ENCODE data around the gene SSR2.

Gene SSR2

DNA sequence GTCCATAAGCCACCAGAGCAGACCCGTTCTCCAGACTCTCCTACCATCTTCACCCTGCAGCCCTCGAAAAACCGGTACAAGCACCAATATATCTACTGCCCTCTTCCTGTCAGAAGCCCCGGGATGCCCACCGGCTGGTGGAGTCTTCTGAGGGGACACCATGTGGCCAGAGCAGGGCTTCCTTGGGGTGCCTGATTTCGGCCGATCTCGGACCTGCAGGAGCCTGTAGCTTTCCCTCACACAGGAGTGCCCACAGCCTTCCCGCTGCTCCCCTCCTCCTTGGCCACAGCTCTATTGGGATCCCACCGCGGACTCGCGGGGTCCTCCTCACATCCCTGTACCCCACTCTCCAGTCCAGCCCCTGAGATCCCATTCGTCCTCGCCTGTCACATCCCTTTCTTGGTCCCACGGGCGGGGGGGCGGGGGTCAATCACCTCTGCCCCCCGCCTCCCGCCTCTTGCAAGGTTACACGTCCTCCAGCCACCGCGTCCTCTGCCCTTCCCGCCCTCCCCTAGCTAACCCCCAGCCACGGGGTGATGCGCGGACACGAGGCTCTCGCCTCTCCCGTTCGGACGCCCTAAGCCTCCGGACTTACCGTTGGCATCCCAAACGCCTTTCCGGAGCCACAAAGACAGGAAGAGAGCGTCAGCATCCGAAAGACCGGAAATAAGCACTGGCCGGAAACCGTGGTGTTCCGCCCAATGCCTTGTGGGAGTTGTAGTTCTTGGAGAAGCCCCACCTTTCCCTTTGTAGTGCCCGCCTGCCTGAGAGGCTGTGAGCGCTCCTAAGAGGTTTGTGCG is at the start of gene SSR2:
Gene SSR2, minus strand, starts transcription at position 659 of the 800 bp plus-strand sequence. CDS start 784 bp downstream, outside the sequence.
- no peak for FAIRE-seq
- DNase-seq (ENCODE audit: low spot score) = peak; percentile 97

DNA sequence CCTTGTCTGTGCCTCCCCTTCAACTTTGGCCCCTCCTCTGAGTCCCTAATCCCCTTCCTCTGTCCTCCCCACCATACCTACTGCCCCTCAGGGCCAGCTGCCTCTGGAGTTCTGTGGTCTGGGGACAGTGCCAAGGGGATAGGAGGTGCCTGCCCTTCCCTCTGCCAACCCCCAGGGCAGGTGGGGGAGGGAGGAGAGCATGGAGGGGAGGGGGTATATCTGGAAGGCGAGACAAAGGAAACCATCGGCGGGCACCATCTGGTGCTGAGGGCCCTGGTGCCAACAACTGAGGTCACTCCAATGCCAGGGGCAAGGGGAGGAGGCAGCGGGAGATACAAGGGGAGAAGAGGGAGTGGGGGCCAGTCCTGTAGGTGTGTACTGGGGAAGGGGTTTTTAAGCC is 49.8 kb upstream of the SSR2 start:
- DNase-seq (ENCODE audit: low spot score) = no peak
- FAIRE-seq = no peak

DNA sequence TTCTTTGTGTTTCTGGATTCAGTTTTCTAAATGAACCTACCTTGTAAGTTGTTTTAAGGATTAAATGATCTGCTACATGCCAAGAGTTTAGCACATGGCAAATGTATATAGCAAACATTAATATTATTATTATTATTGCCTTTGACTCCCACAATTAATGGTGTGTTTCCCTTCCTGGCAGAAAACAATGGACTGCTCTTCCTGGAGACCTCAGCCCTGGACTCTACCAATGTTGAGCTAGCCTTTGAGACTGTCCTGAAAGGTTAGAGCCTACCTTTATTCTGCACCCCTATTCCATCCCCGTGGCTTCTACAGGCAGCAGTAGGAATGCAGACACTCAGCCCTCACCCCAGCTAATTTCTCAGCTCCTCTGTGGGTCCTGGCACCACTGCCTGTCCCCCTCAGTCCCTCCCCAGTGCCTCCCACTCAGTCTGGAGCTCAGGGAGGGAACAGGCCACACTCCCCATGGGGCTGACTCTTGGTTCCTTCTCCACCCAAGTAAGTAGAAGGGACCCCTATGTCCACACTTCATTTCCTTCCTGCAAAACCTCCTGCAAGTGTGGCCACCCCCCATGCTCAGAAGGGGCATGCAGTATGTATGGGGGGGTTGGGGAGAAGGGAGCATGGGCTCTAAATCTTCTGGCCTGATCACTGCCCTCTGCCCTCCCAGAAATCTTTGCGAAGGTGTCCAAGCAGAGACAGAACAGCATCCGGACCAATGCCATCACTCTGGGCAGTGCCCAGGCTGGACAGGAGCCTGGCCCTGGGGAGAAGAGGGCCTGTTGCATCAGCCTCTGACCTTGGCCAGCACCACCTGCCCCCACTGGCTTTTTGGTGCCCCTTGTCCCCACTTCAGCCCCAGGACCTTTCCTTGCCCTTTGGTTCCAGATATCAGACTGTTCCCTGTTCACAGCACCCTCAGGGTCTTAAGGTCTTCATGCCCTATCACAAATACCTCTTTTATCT is 49.0 kb upstream of the SSR2 start:
- FAIRE-seq (no peak), DNase-seq (ENCODE audit: low spot score) (no peak)

DNA sequence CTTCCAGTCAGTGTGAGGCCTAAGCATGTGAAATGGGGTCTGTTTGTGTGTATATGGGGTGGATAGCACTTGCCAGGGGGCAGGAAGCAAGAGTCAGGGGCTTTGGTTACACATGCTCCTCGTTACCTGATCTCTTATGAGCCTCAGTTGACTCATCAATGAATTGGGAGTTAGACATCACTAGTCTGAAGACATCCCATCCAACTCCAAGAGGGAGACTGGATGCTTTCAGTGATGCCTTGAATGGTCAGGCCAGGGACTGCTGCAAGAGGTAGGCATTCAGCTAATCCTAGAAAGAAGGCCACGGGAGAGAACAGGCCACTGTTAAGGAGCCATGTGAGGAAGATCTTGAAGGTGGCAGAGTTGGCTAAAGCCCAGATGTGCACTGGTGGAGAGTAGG is 46.5 kb upstream of the SSR2 start:
- no peak for DNase-seq (ENCODE audit: low spot score)
- no peak for FAIRE-seq

DNA sequence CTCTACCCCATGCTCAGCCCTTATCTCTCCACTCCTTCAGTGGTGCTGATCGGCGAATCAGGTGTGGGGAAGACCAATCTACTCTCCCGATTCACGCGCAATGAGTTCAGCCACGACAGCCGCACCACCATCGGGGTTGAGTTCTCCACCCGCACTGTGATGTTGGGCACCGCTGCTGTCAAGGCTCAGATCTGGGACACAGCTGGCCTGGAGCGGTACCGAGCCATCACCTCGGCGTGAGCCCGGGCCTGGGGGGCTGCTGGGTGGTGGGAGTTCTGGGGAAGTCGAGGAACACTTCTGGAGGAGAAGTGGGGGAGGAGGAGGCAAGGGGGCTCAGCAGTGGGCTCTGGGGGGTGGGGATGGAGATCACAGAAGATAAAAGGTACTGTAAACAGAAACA is 45.1 kb upstream of the SSR2 start:
- DNase-seq (ENCODE audit: low spot score) (no peak), FAIRE-seq (no peak)

DNA sequence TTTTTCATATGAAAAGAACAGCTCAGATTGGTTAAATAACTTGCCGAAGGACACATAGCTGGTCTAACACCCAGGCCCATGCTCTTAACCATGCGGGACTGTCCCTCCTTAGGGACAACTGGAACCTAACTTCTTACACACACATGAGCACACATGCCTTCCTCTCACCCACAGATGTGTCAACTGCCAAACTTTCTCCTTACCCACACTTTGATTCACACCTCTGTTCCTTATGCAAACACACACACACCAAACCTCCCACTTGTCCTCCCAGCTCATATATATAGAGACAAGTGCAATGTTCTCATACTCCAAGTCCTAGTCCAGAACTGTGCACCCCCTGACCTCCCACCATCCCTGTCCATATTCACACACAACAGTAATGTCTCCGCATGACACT is 44.5 kb upstream of the SSR2 start:
- FAIRE-seq = no peak
- no peak for DNase-seq (ENCODE audit: low spot score)

DNA sequence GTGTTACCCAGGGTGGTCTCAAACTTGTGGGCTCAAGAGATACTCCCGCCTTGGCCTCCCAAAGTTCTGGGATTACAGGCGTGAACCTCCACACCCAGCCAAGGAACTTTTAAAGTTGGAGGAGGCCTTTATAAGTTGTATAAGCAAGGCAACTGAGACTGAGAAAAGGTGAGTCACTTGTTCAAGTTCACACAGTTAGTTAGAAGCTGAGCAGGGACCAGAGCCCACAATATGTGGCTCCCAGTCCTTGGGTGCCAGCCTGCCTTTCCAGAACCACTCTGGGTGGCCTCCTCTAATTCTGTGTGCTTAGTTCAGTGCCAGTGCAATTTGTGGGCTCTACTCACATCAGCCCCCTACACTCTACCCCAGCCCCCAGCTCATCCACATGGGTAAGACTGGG is 43.9 kb upstream of the SSR2 start:
- FAIRE-seq = no peak
- DNase-seq (ENCODE audit: low spot score) = no peak

DNA sequence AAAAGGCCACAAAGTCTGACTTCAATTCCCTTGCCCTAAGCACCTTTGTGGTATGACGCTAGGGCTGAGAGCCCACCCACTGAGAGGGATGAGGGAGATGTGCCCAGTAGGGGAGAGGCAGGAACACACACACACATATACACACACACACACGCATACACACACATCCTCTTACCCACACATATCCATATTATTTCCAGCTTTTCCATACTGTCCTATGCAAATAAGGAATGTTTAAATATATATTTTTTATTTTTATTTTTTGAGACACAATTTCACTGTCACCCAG is 43.2 kb upstream of the SSR2 start:
- FAIRE-seq = no peak
- no peak for DNase-seq (ENCODE audit: low spot score)

DNA sequence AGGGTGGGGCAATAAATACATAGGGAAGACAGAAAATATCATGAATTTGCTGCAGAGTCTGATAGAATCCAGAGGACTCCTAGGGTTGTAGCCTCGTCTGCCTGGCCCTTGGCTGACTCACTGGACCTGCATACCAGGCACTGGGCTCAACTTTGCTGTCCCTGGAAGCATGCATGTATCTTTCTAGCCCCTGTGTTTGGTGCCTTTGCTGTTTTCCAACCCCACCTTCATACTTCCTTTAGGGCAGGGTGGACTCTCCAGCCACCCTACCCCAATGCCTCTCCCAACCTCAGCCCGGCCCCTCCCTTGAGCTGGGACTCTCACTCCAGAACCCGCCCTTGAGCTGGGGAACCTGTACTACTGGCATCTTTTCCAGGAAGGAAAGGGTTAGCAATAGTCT is 41.4 kb upstream of the SSR2 start:
- FAIRE-seq (no peak), DNase-seq (ENCODE audit: low spot score) (no peak)

DNA sequence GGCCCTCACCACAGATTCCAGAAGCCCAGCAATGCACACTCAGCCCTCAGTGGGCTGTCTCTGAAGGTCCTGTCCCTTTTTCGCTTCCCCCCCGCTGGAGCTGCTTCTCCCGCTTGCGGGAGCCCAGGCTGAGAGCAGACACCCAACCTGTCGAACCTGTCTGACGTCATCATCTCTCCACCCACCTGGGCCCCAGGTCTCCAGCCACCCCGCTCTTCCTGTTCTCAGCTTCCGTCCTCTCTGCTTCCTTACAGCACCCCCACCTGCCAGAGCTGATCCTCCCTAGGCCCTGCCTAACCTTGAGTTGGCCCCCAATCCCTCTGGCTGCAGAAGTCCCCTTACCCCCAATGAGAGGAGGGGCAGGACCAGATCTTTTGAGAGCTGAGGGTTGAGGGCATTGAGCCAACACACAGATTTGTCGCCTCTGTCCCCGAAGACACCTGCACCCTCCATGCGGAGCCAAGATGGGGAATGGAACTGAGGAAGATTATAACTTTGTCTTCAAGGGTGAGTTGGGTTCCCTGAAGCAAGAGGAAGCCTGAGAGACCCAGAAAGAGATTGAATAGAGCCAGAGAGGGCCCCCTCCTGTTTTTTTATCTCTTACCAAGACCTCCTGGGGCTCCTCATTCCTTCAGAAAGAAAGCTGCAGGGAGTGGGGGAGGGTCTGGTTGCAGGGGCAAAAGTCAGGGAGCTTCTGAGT is 40.3 kb upstream of the SSR2 start, which contains the start of gene RAB25:
Gene RAB25, plus strand, starts transcription at position 224 of the 700 bp plus-strand sequence. Its CDS starts 241 bp downstream, at position 465.
- DNase-seq (ENCODE audit: low spot score) = no peak
- FAIRE-seq = no peak

DNA sequence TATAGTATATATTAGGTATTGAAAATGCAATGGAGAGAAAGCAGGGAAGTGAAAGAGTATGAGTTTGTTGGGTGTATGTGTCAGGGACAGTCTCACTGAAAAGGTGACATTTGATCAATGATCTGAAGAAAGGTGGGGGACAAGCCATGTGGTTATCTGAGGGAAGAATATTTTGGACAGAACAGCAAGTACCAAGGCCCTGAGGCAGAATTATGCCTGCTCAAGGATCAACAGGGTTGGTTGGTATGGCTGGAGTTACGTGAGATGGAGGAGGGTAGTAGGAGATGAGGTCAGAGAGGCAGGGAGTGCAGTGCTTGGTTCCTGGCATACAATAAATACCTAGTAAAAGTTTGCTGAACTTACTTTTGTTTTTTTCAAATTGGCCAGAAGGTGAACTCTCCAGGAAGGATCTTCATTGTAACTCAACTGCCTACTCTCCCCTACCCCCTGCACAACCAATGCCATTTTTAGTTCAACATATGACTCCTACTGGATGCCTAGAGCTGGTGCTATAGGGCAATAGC is 35.6 kb upstream of the SSR2 start:
- FAIRE-seq = no peak

DNA sequence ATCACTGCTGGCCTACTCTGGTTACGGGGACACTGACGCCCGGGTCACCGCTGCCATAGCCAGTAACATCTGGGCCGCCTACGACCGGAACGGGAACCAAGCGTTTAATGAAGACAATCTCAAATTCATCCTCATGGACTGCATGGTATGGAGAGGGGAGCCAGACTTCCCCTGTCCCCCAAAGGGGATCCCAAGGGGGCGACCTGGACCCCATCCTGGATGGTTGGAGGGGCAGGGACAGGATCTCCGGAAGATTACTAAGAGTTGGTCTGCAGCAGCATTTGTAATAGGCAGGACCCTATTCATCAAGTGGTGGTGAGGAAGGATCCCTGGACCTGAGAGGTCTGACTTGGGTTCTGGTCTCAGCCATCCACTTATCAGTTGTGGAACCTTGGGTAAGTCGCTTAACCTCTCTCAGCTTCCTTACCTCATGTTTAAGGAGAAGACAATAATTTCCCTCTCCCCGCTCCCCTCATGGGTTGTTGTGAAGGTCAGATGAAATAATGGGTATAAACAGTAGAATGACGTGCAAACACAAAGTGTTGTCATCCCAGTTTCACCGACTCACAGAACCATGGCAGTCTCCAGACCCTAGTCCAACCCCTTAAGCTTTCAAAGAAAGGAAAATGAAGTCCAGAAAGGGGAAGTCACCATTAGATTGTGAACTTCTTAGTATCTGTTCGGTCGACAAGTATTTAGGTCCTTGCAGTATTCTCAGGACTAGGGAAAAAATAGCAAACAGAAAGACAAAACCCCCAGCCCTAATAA is 34.7 kb upstream of the SSR2 start:
- no peak for DNase-seq (ENCODE audit: low spot score)
- FAIRE-seq = no peak

More for the DNA sequence above, 35.6 kb upstream of the SSR2 start:
- DNase-seq (ENCODE audit: low spot score) = no peak

DNA sequence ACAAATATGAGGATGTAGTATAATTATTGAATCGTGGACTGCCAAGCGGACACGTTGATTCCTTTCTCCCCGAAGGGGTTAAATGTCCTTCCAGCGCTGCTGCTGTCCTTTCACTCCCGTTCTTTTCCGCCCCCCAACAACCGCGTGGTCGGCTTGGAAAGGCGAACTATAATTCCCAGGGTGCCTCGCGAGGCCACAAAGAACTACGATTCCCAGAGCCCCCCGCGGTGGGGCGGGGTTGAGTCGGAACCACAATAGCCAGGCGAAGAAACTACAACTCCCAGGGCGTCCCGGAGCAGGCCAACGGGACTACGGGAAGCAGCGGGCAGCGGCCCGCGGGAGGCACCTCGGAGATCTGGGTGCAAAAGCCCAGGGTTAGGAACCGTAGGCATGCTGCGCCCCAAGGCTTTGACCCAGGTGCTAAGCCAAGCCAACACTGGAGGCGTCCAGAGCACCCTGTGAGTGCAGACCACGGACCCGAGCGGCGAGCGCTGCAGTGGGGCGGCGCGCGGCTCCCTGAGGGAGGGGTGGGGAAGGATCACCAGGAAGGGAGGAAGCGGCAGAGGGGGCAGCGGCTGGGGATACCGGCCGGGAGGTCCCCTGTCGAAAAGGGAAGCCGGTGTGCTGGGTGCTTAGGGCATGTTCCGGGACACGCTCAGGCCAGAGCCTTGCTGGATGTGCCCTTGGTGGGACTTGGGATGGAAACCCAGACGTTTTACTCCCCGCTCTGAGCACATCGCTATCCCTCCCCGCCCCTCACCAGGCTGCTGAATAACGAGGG is 33.9 kb upstream of the SSR2 start, which contains the start of gene LAMTOR2:
Gene LAMTOR2, plus strand, starts transcription at position 283 of the 781 bp plus-strand sequence. Its CDS starts 108 bp downstream, at position 391.
- FAIRE-seq = no peak
- DNase-seq (ENCODE audit: low spot score) = peak; percentile 96

DNA sequence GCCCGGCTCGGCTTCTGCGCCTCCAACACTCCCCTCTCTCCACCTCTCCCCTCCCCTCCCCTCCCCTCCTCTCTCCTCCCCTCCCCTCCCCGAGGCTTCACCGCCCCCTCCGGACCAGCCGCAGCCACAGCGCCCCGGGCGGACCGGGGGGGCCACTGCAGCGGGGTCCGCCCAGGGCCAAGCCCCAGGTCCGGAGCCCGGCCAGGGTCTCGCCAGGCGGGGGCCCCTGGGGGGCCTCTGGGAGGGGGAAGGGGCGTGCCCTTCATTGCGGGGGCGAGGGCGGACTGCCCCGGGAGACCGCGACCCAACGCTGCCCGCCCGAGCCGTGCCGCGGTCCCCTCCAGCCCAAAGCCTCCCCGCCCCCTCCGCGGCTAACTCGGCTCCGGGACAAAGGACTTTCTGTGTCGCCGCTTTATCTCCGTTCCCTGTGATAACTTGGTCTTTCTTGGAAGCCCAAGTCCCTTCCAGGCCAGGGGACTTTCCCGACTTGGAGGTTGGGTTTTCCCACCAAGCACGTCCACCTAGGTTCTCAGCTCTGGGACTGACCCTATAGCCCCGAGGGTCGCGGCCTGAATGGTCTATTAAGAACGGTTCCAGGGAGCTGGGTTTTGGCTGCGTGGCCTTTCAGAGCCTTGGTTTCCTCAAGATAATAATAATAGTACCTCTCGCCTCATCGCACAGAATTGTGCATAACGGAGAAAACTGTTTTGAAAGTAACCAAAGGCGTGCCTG is 33.2 kb upstream of the SSR2 start, which contains the start of gene UBQLN4:
Gene UBQLN4, minus strand, starts transcription at position 31 of the 732 bp plus-strand sequence. CDS start 97 bp downstream, outside the sequence.
- FAIRE-seq = no peak

DNA sequence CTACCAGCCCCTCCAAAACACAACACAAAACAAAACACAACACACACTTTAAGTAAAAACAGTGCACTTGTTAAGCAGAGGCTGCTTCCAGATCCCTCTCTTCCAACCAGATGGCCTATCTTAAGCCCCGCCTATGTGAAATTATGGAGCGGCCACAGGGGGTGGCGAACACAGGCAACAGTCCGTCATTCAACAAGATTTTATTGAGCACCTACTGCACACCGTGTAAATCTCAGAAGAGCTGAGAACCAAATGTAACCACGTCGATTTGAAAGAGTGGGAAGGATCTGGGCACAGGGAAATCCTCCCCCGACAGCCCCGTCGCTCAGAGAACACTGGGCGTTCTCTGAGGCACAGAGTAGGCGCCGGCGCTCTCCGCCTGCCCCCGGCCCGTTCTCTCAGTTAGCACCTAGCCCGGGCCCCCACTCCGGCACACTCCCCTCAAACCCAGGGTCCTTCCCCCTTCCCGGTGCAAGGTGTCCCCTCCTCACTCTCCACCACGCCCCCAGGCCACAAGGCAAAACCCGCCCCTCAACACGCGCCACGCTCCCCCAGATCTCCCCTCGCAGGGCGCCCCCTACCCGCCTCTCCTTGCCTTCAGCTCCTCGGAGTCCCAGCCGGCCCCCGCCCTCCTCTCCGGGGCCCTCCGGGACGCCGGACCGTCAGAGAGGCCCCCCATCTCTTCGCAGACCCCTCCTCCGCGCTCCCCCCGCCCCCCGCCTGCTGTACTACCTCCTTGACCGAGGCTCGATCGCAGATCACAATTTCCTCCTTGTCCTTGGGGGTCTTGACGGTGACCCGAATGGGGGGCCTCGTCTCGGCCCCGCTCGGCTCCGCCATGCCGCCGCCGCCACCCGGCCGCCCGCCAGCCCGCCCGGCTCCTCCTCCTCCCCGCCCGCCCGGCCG is 32.4 kb upstream of the SSR2 start:
- DNase-seq (ENCODE audit: low spot score) (peak; percentile 73), FAIRE-seq (no peak)

More for the DNA sequence above, 33.2 kb upstream of the SSR2 start, which contains the start of gene UBQLN4:
- DNase-seq (ENCODE audit: low spot score) = peak; percentile 94

DNA sequence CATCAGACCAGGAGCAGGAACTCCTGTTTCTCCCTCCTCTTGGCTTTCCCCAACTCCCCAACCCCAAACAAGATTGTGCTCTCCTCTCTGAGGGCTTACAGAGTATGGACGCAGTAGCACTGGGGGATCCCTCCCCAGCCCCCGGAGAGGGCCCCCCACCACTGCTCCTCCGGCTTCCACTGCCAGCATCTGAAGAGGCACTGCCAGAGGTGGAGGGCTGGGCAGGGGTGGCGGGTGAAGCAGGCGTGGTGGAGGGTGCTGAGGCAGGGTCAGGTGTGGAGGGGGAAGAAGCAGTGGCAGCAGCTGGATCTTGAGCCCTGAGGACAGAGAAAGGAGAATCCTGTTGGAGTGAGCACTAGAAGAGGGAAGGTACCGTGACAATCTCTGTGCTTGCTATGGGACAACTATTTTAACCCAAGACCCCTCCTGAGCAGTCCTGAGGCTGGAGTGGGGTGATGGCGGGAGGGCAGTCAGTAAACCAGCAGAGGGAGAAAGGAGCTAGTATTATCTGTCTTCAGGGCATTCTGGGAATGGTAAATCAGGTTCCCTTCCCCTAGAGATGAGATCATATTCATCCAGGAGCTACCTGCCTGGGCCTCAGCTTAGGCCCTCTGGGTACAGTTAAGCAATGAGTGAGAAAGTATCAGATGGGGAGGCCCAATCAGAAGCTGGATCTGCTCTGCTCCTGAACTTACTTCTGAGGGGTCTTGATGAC is 30.4 kb upstream of the SSR2 start:
- FAIRE-seq (no peak), DNase-seq (ENCODE audit: low spot score) (no peak)

DNA sequence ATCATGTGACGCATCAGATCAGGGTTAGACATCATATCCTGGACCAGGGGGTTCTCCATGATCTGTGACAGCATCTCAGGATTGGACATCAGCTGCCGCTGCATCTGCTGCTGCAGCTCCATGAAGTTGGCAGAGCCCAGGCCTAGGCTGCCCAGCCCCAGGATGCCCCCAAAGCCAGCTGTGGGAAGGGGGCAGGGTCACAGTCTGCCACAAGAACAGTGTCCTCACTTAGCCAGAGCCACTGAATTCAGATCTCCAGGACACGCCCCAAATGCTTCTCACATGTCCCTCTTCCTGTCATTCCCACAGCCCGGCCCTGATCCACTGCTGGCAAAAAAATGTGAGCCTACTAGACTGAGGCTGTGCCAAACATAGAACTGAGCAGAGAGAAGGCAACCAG is 29.6 kb upstream of the SSR2 start:
- no peak for DNase-seq (ENCODE audit: low spot score)

More for the DNA sequence above, 29.6 kb upstream of the SSR2 start:
- no peak for FAIRE-seq
